Activated effector memory CD4-positive, alpha-beta T cell treated with Interleukin-2 at 50 U/mL for 16 hours (primary cell): ENCODE measurements around the gene CTR9.
"Not testable (repeated sequence)": the region's sequence is repeated elsewhere in the genome, so short reads cannot be mapped to it uniquely, and the experiment has no call there.

ENCODE experiments used
- DNase-seq: peaks from one replicate; pipeline ENCODE4 v3.0.0-alpha.2; 2020

The CTR9 gene

GRCh38 chr11:10785146-10785474 lies 34.1 kb downstream of the CTR9 start:
- DNase-seq = no peak

DNA sequence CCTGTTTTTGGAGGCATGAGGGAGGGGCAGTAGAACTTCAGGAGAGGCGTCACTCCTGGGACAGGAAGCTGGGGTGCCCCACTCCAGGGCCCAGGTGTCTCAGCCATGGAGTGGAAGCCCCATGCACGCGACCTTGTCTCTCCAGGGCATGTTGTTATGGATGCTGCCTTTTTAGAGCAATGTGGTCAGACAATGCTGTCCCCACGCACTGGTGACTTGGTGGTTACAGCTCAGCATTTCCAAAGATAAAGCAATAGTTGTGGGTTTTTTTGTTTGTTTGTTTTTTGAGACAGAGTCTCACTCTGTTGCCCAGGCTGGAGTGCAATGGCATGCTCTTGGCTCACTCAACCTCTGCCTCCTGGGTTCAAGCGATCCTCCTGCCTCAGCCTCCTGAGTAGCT lies 35.4 kb downstream of the CTR9 start:
- no peak for DNase-seq

DNA sequence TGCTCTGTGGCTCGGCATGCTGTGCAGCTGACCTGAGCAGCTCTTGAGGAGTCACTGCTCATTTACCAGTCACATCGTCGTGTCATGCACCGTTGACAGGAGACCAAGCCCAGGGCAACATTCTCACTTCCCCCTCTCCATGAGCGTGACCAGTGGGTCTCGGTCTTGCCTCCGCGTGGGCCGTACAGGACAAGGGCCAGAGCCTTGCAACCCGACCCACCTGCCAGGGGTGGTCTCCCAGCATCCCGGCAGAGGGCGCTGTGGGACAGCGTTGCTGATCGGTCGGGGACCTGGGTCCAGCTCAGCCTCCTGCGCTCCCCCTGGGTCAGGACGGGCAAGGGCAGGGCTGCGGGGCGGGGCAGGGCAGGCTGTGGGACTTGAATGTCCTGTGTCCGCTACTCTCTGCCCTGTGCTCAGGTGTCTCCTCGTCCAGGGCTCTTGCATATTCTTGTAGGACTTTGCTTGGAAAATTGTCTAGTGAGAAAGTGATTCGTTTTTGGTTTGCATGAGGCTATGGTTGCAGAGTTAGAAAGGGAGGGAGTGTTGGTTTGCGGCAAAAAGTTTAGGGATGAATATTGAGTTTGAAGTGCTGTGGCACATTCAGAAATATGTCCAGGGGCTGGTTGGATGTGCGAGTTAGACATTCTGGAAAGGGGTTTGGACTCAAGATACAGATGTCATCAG lies 41.5 kb downstream of the CTR9 start:
- peak; percentile 68 for DNase-seq

- DNase-seq = no peak
Observed at GRCh38 chr11:10793470-10794255, 42.6 kb downstream of the CTR9 start.

DNA sequence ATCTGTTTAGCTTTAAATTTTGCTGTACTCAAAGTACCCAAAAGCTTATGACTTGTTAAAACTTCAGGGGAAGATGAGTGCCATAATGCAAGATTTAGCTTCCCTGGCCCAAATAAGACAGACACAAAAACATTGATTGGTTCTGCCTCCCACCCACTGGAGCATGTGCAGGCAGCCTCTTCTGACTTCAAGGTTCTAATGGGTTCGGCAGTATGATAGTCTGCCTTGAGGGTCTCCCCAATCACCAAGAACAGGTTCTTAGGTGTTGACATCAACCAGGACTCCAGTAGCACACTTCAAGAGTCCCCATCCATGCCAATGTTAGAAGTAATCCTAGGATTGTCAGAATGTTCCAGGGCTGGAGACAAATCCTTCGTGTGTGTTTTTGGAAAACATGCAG lies 45.1 kb downstream of the CTR9 start:
- no peak for DNase-seq

GRCh38 chr11:10797001-10797400 lies 46.0 kb downstream of the CTR9 start:
- no peak for DNase-seq

DNA sequence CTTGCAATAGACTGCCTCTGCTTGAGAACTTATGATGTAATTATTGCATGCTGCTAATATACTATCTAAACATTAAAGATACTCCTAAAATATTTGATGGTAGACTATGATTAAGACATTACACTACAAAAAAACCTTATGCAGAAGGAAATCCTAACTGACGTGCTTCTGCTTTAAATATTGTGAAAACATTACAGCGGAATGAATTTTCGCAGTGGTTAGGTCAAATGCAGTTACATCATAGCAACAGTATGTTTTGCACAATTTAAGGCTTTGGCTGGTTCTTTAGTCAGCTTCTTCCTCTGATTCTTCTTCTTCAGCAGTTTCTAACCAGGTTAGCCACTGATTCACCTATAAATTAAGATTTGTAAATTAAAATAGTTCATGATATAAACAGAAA lies 46.5 kb downstream of the CTR9 start:
- DNase-seq = no peak

GRCh38 chr11:10798330-10798928 lies 47.4 kb downstream of the CTR9 start:
- no peak for DNase-seq

GRCh38 chr11:10800292-10800691 lies 49.2 kb downstream of the CTR9 start:
- no peak for DNase-seq

DNA sequence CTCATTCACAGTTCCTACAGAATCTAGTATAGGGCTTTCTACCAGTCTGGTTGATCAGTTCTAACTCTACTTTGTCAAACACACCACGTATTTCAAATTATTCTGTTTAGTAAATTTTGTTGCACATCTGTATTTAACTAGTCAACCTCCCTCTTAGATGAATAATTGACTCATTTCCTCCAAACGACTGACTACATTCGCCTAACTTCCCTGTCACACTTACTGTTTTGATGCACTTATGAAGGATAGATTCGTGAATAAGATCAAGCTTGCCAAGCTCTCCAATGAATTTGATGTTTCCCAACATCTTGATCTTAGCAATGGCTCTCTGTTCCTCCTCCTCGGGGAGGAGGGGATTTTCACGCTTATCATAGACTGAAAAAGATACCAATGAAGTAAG lies 52.6 kb downstream of the CTR9 start:
- no peak for DNase-seq

GRCh38 chr11:10805741-10806140 lies 54.7 kb downstream of the CTR9 start:
- DNase-seq = no peak

DNA sequence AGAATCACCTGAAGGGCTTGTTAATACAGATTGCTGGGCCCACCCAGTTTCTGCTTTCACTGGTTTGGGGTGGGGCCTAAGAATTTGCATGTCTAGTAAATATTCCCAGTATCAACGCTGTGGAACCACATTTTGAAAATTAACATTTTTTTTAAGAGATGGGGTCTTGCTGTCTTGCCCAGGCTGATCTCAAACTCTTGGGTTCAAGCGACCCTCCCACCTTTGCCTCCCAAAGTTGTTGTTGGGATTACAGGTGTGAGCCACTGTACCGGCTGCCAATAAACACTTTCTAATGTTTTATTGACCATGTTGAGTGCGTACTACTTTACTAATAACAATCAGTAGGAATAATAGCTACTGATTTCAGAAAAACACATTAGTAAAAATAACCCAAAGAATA lies 55.2 kb downstream of the CTR9 start:
- DNase-seq = no peak

DNA sequence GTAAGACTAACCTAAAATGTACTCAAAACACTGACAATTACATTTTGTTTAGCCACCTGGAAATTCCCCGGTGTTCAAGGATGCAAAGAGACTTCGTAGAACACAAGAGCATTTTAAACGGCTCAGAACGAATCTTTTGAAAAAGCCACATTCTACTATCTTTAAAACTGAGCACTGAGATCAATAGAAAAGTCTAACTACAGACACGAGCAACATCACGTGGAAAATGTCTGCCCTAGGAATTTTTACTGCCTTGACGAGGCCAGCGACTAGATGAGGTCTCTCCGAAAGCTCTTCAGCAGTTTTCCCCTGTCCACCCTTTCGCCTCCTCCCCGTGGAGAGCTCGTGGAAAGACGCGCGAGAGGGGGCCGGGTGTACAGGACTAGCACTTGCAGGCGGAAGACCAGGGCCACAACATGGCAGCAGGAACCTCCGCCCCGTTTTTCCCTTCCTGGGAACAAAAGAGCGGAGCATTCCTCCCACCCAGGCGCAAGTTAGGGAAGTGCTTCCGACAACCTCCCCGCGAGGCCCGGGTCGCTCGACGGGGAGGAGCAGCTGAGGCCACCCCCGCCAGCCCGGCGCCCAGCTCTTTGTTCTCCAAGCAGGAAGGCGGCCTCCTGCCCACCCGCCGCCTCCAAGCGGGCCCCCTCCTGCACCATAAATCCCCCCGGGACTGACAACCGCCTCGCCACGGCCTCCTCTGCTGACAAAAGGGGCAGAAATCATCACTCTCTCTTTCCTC lies 56.6 kb downstream of the CTR9 start:
- peak; percentile 37 for DNase-seq

DNA sequence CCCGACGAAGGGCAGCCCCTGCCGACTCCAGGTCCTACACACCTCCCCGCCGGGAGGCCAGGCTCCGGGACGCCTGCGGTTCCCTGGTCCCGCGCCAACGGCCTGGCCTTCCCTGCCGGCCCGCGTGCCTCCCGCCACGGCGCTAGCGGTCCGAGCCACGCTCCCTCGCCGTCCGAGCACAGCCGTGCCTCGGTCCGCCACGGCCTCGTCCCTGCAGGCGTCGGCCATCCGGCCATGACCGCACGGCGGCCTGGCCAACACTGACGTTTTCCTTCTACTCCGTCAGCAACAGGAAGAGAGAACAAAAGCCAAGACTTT lies 57.1 kb downstream of the CTR9 start:
- no peak for DNase-seq

GRCh38 chr11:10808553-10809372 lies 57.7 kb downstream of the CTR9 start, which contains the start of gene EIF4G2:
Gene EIF4G2 (minus strand): TSS chr11:10808926.
- peak; percentile 98 for DNase-seq

DNA sequence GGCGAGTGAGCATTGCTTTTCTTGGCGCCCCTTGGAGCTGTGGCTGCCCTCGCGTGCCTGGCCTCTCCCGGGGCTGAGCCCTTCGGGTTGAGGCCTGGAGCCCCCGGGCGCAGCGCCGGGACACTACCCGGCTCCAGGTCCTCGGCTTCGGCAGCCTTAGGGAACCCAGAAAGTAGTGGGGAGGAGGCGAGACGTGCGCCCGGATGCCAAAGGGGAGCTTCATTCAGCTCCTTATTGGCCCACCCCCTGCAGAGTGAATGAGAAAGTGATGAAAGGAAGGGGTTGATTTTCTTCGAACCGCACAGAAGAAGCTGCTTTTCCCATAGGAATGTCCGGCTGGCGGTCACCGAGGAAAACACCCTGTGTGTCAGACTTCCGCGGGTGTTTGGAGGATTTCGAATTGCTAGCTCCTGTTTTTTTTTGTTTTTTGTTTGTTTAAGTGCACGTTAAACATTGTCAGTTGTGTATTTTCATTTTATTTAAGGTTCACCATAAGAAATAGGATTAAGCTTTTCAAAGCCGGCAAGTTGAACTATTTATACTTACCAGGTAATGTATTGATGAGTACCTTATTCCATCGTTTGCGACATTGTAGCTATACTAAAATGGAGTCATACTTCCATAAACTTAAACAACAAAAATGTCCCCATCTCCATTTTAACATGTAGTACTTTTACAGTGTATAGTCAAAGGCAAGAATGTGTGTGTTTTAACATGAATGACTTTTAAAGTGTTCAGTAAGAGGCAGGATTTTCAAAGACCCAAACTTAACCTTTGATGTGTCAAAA lies 58.5 kb downstream of the CTR9 start:
- DNase-seq = no peak

DNA sequence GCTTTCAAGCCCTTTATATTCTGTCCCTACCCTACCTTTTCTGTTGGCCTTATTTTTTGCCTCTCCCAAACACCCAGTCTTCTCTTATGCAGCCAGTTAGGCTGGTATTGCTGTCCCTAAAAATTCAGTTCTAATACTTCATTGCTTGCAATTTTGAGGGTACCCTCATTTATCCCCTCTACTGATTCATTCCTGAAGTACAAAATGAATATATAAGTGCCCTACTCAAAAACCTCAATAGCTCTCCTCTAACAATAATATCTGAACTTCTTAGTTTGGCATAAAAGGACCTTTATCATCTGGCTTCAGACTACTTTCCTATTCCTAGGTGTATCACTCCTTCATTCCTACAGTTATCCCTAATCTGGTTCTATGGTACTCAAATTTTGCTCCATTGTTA lies 62.9 kb downstream of the CTR9 start:
- DNase-seq = no peak

DNA sequence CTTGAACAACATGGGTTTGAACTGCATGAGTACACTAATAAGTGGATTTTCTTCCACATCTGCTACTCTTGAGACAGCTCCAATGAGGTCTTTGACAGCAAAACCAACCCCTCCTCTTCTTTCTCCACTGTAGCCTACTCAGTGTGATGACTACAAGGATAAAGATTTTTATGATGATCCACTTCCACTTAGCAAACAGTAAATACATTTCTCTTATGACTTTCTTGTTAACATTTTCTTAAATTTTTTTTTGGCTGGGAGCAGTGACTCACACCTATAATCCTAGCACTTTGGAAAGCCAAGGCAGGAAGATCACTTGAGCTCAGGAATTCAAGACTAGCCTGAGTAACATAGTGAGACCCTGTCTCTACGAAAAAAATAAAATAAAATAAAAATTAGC lies 67.5 kb downstream of the CTR9 start:
- no peak for DNase-seq

- not testable (repeated sequence) for DNase-seq
Observed at GRCh38 chr11:10822491-10822890, 71.4 kb downstream of the CTR9 start.

DNA sequence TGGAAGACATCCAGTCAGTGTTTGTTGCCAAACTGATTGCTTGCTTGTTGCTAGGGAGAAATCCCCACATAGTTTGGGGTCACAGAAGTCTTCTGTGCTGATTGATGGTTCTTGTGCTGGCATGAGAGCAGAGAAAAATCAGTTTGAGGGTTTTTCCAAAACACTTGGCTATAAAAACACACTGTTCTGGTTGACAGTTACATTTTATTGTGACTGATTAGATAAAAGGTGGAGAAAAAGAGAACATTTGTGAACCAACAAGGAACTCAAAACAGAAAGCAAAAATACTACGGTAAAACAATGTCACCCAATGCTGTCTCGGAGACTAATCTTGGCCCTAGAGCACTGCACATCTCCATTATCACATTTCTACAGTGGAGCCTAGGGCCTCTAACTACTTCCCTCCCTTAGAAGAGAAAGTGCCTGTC lies 72.1 kb downstream of the CTR9 start:
- no peak for DNase-seq

DNA sequence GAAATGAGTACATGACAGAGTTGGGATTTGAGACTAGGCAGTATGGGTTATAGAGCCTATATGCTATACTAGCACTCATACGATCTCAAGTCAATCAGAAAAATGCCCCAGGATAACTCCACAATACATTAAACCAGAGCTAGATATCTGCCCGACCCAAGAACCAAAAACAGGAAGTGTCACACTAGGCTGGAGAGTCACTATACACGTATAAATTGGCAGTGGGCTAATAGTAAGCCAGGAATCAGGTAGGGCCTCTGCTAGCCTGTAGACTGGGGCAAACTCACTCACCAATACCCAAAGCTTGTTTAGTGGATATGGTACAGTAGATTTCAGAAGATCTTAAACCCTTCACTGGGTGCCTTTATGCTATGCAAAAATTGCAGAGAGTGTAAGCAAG lies 73.8 kb downstream of the CTR9 start:
- DNase-seq = no peak

DNA sequence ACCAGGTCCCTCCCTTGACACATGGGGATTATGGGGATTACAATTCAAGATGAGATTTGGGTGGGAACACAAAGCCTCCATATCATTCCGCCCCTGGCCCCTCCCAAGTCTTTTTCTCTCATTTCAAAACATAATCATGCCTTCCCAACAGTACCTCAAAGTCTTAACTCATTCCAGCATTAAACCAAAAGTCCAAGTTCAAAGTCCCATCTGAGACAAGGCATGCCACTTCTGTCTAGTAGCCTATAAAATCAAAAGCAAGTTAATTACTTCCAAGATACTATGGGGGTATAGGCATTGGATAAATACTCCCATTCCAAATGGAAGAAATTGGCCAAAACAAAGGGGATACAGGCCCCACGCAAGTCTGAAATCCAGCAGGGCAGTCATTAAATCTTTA lies 77.4 kb downstream of the CTR9 start:
- DNase-seq = no peak
